Liver (tissue), 9 donors: Measurements from ENCODE around the gene IL1RAPL2. TPM values are rescaled to one million over a fixed set of nuclear protein-coding genes. Genes with fewer than 3 reads are reported as not detected.

Experiments
- DNase-seq: peaks from one replicate; pipeline ENCODE4 v3.0.0-alpha.2; 2017; ENCODE audit warnings: low spot score
- H3K27ac ChIP-seq, 2 donors: one replicate each; pipeline ENCODE4 v1.7.0; 2013; ENCODE audit warnings: inconsistent platforms in 2 of 2, low read length in 2 of 2, control low read depth in 1 of 2, low read depth in 1 of 2, mild to moderate bottlenecking in 1 of 2
- H3K27me3 ChIP-seq, 4 donors: one replicate each; pipeline versions ENCODE4 v1.6.1 to v1.7.0; 2013; ENCODE audit warnings: low read length in 3 of 4, inconsistent platforms in 1 of 4, mild to moderate bottlenecking in 1 of 4, moderate library complexity in 1 of 4; ENCODE audit not compliant: control insufficient read depth in 4 of 4, insufficient read depth in 4 of 4
- H3K36me3 ChIP-seq, 4 donors: one replicate each; pipeline versions ENCODE4 v1.6.1 to v1.7.0; 2013; ENCODE audit warnings: low read length in 3 of 4, mild to moderate bottlenecking in 3 of 4, low read depth in 1 of 4, moderate library complexity in 1 of 4; ENCODE audit not compliant: control insufficient read depth in 4 of 4, insufficient read depth in 3 of 4
- H3K4me1 ChIP-seq, 4 donors: one replicate each; pipeline versions ENCODE4 v1.6.1 to v1.7.0; 2013; ENCODE audit warnings: low read length in 3 of 4, mild to moderate bottlenecking in 3 of 4, moderate library complexity in 1 of 4; ENCODE audit not compliant: control insufficient read depth in 4 of 4, insufficient read depth in 4 of 4
- H3K4me3 ChIP-seq, 3 donors: one replicate each; pipeline versions ENCODE4 v1.6.1 to v1.7.0; 2013; ENCODE audit warnings: low read length in 3 of 3, control low read depth in 1 of 3, low read depth in 1 of 3, mild to moderate bottlenecking in 1 of 3
- H3K9ac ChIP-seq, 2 donors: one replicate each; pipeline ENCODE4 v1.7.0; 2013; ENCODE audit warnings: low read length in 2 of 2, mild to moderate bottlenecking in 2 of 2, moderate library complexity in 2 of 2, control low read depth in 1 of 2, low read depth in 1 of 2
- H3K9me3 ChIP-seq, 4 donors: one replicate each; pipeline versions ENCODE4 v1.6.1 to v1.7.0; 2013; ENCODE audit warnings: low read length in 3 of 4; ENCODE audit not compliant: control insufficient read depth in 4 of 4
- ATF3 ChIP-seq: IDR thresholded peaks from 2 replicates; pipeline ENCODE4 v1.6.1; 2016; ENCODE audit warnings: antibody characterized with exemption
- CTCF ChIP-seq: fragments of 150-350 bp; IDR thresholded peaks from 2 replicates; pipeline ENCODE4 v1.5.1; 2017; ENCODE audit warnings: improper control_type of control experiment, low read depth, low read length; ENCODE audit not compliant: missing input control
- EGR1 ChIP-seq, 2 donors: IDR thresholded peaks; 2 replicates each; pipeline ENCODE4 v1.6.1; 2016 to 2018; ENCODE audit warnings: antibody characterized with exemption in 2 of 2, low read depth in 2 of 2
- FOXA1 ChIP-seq: IDR thresholded peaks from 2 replicates; pipeline ENCODE4 v1.6.1; 2016; ENCODE audit warnings: antibody characterized with exemption
- FOXA2 ChIP-seq: IDR thresholded peaks from 2 replicates; pipeline ENCODE4 v1.6.1; 2016; ENCODE audit warnings: antibody characterized with exemption
- GABPA ChIP-seq, 2 donors: IDR thresholded peaks in 1 of 2; conservative IDR thresholded peaks in 1 of 2; 2 replicates each; pipeline ENCODE4 v1.6.1; 2016; ENCODE audit warnings: antibody characterized with exemption in 2 of 2, mild to moderate bottlenecking in 1 of 2, moderate library complexity in 1 of 2
- HNF4A ChIP-seq, 2 donors: conservative IDR thresholded peaks; 2 replicates each; pipeline ENCODE4 v1.6.1; 2016; ENCODE audit warnings: antibody characterized with exemption in 2 of 2, mild to moderate bottlenecking in 2 of 2
- HNF4G ChIP-seq: IDR thresholded peaks from 2 replicates; pipeline ENCODE4 v1.6.1; 2016; ENCODE audit warnings: antibody characterized with exemption
- JUND ChIP-seq, 2 donors: IDR thresholded peaks; 2 replicates each; pipeline ENCODE4 v1.6.1; 2016; ENCODE audit warnings: antibody characterized with exemption in 2 of 2
- MAX ChIP-seq: IDR thresholded peaks from 2 replicates; pipeline ENCODE4 v1.6.1; 2016; ENCODE audit warnings: antibody characterized with exemption
- NR2F2 ChIP-seq: IDR thresholded peaks from 2 replicates; pipeline ENCODE4 v1.6.1; 2016; ENCODE audit warnings: antibody characterized with exemption
- RAD21 ChIP-seq, 2 donors: IDR thresholded peaks; 2 replicates each; pipeline ENCODE4 v1.6.1; 2016; ENCODE audit warnings: antibody characterized with exemption in 2 of 2, mild to moderate bottlenecking in 2 of 2
- REST ChIP-seq: IDR thresholded peaks from 2 replicates; pipeline ENCODE4 v1.6.1; 2016; ENCODE audit warnings: antibody characterized with exemption, mild to moderate bottlenecking
- RXRA ChIP-seq, 2 donors: IDR thresholded peaks; 2 replicates each; pipeline ENCODE4 v1.6.1; 2017 to 2018; ENCODE audit warnings: antibody characterized with exemption in 2 of 2, mild to moderate bottlenecking in 1 of 2
- ZBTB33 ChIP-seq: IDR thresholded peaks from 2 replicates; pipeline ENCODE4 v1.6.1; 2016; ENCODE audit warnings: antibody characterized with exemption
- WGBS: extraction: QIAGEN DNeasy Blood & Tissue Kit; methylation state at CpG from one replicate; pipeline ENCODE4 v1.1.7; 2013; 5-methylcytosine and 5-hydroxymethylcytosine counted together
- polyA plus RNA-seq, 2 donors: library from polyadenylated mRNA; stranded (reverse) in 1 of 2; unstranded in 1 of 2; fragments of 200-250 nt in 1 of 2; fragments of >200 nt in 1 of 2; fragmentation: Nextera tagmentation in 1 of 2; extraction: Ambion mirVana in 1 of 2; gene quantifications; one replicate each; pipeline versions ENCODE4 v1.2.1 to v1.2.3, GENCODE V29; 2013 to 2015
- total RNA-seq, 2 donors: library from RNA; depleted of rRNA; stranded (reverse); fragments of >200 nt; gene quantifications; one replicate each; pipeline ENCODE4 v1.2.3, GENCODE V29; 2014
- donor health status: healthy.
- donor health status: healthy.
- donor health status: healthy.
- donor health status: healthy.
- donor health status: healthy.

IL1RAPL2 gene
- total and polyA plus RNA-seq, 4 donors: 0.20 to 1.6 (median 0.91) TPM

- TF ChIP-seq MAX: no peak
- no peak for TF ChIP-seq FOXA2
- TF ChIP-seq NR2F2: no peak
- TF ChIP-seq HNF4A (conservative IDR thresholded peaks at IDR 0.05): no peak
- TF ChIP-seq RXRA (IDR thresholded peaks at IDR 0.05): no peak
- TF ChIP-seq FOXA1: no peak
- Histone ChIP-seq H3K9ac (no peak overlapping the region), H3K4me3 (no peak overlapping the region), H3K27ac (no peak overlapping the region), H3K9me3 (no peaks in the 10 kb centered on the region), H3K27me3 (no peaks in the 10 kb centered on the region), H3K4me1 (no peaks in the 10 kb centered on the region), H3K36me3 (no peaks in the 10 kb centered on the region)
- WGBS: 90% methylated on average over 1 of the region's 1 CpG
- DNase-seq: no peak
These were observed 711.1 kb downstream of the IL1RAPL2 start for GRCh38 chrX:105277132-105277531.

- H3K27ac ChIP-seq: no peak overlapping the region
- no peaks in the 10 kb centered on the region for H3K4me1 ChIP-seq
- H3K9me3 ChIP-seq: no peaks in the 10 kb centered on the region
- TF ChIP-seq MAX (no peak), ZBTB33 (no peak), EGR1 (IDR thresholded peaks at IDR 0.05; ENCODE audit: low read depth in 2 of 2) (no peak), REST (no peak), CTCF (no peak), FOXA1 (no peak), NR2F2 (no peak), ATF3 (no peak), FOXA2 (no peak), HNF4G (no peak), JUND (IDR thresholded peaks at IDR 0.05) (no peak), RAD21 (IDR thresholded peaks at IDR 0.05) (no peak), GABPA (IDR thresholded peaks at IDR 0.05 in 1 of 2, conservative IDR thresholded peaks at IDR 0.05 in 1 of 2) (no peak)
- H3K4me3 ChIP-seq: no peak overlapping the region
- no peaks in the 10 kb centered on the region for H3K27me3 ChIP-seq
- DNase-seq: no peak
- no peaks in the 10 kb centered on the region for H3K36me3 ChIP-seq
- no peak overlapping the region for H3K9ac ChIP-seq
- WGBS: 65% methylated on average over 1 of the region's 1 CpG
These were observed 716.1 kb downstream of the IL1RAPL2 start for GRCh38 chrX:105282077-105282476.
